HepG2 (cell line): ENCODE measurements around the gene SMIM28. TPM values are rescaled to one million over a fixed set of nuclear protein-coding genes. Genes with fewer than 3 reads are reported as not detected.
A peak's percentile ranks its signal among the peaks of the same experiment; 100 is the strongest.

Experiments used
- ATAC-seq: fragments of 200-7000 bp; cut with Tn5 transposase; 3 replicates; pipeline ENCODE4 v1.9.1; 2020; ENCODE audit warnings: mild to moderate bottlenecking, moderate library complexity
- BruUV-seq: library from RNA; stranded (reverse); fragments of 400-500 nt; replicated peaks from 2 replicates; lab custom pipeline; 2021; lab: Mats Ljungman, UMichigan
- CTCF ChIA-PET: fragments of 300-600 bp; formaldehyde crosslinking; extraction: SDS; loops from one replicate; lab custom pipeline; 2021; ENCODE audit warnings: low total read pairs, inconsistent platforms, low intra/inter-chr PET ratio; lab: Yijun Ruan, JAX
- POLR2A ChIA-PET: fragments of 350-600 bp; sonication (Branson Sonifier 250); formaldehyde crosslinking; loops from one replicate; lab custom pipeline; 2020; ENCODE audit warnings: antibody characterized with exemption, inconsistent platforms; lab: Yijun Ruan, JAX
- DNase-seq: peaks from one replicate; pipeline ENCODE4 v3.0.0-alpha.2; 2015; ENCODE audit warnings: low spot score
- FAIRE-seq: peaks from 3 replicates; lab custom pipeline; 2011; peaks lifted over from hg19 to GRCh38; lab: Jason Lieb, UNC
- H2AFZ ChIP-seq: one replicate; pipeline ENCODE4 v1.6.1; 2011; ENCODE audit warnings: low read length, inconsistent platforms
- H3K27ac ChIP-seq: fragments of 300-600 bp; 3 replicates; pipeline ENCODE4 v1.8.0; 2011; ENCODE audit warnings: mixed run types, mild to moderate bottlenecking, mixed read lengths, low read length, inconsistent platforms; ENCODE audit not compliant: insufficient read depth; ENCODE audit errors: extremely low read length
- H3K27me3 ChIP-seq, 2 experiments: fragments of 200-600 bp in 1 of 2; 2 replicates in 1 of 2; 3 replicates in 1 of 2; pipeline versions ENCODE4 v1.6.0 to v1.8.0; 2011; ENCODE audit warnings: low read length in 2 of 2, mild to moderate bottlenecking in 2 of 2, moderate library complexity in 2 of 2, inconsistent platforms in 1 of 2; ENCODE audit not compliant: insufficient read depth in 2 of 2, control insufficient read depth in 1 of 2
- H3K36me3 ChIP-seq, 2 experiments: fragments of 200-600 bp in 1 of 2; replicated peaks in 1 of 2; 2 replicates in 1 of 2; 3 replicates in 1 of 2; pipeline versions ENCODE4 v1.5.1 to v1.8.0; 2011; ENCODE audit warnings: low read length in 2 of 2, inconsistent platforms in 1 of 2; ENCODE audit not compliant: insufficient read depth in 2 of 2, control insufficient read depth in 1 of 2
- H3K4me1 ChIP-seq: 2 replicates; pipeline ENCODE4 v1.5.1; 2012; ENCODE audit warnings: low read length, inconsistent platforms; ENCODE audit not compliant: insufficient read depth
- H3K4me2 ChIP-seq: 2 replicates; pipeline ENCODE4 v1.6.0; 2011; ENCODE audit warnings: low read depth, low read length, inconsistent platforms
- H3K4me3 ChIP-seq, 3 experiments: fragments of 200-600 bp in 1 of 3; sonication (generic), shearing (Covaris generic) in 1 of 3; replicated peaks in 1 of 3; 2 replicates each; pipeline ENCODE4 v1.5.1; 2011 to 2016; ENCODE audit warnings: low read length in 3 of 3, inconsistent platforms in 2 of 3, low read depth in 2 of 3, mild to moderate bottlenecking in 2 of 3, control low read depth in 1 of 3, mixed read lengths in 1 of 3; ENCODE audit not compliant: insufficient read depth in 1 of 3
- H3K79me2 ChIP-seq: one replicate; pipeline ENCODE4 v1.6.1; 2011; ENCODE audit warnings: low read length, inconsistent platforms; ENCODE audit not compliant: insufficient read depth
- H3K9ac ChIP-seq: 2 replicates; pipeline ENCODE4 v1.6.0; 2011; ENCODE audit warnings: mild to moderate bottlenecking, low read depth, low read length, inconsistent platforms; ENCODE audit not compliant: insufficient read depth
- H3K9me3 ChIP-seq: 2 replicates; pipeline ENCODE4 v1.5.1; 2012; ENCODE audit warnings: mild to moderate bottlenecking, low read length
- H4K20me1 ChIP-seq: 2 replicates; pipeline ENCODE4 v1.6.0; 2011; ENCODE audit warnings: inconsistent platforms, mild to moderate bottlenecking, low read length, moderate library complexity; ENCODE audit not compliant: insufficient read depth
- IRF2 ChIP-seq: IDR thresholded peaks from 2 replicates; pipeline ENCODE4 v1.6.1; 2018; ENCODE audit warnings: missing genetic modification reagents, missing compliant biosample characterization
- NCOA5 ChIP-seq: sonication (generic); formaldehyde crosslinking; IDR thresholded peaks from 2 replicates; pipeline ENCODE4 v1.4.0; 2020; ENCODE audit warnings: missing genetic modification reagents
- PPARG ChIP-seq: conservative IDR thresholded peaks from 2 replicates; pipeline ENCODE4 v1.6.1; 2016; ENCODE audit warnings: missing biosample characterization, missing genetic modification reagents
- TSC22D2 ChIP-seq: sonication (generic); formaldehyde crosslinking; IDR thresholded peaks from 2 replicates; pipeline ENCODE4 v1.5.1; 2020; ENCODE audit warnings: missing genetic modification reagents, mild to moderate bottlenecking, borderline replicate concordance
- ZBTB7A ChIP-seq: sonication (generic); formaldehyde crosslinking; IDR thresholded peaks from 2 replicates; pipeline ENCODE4 v1.8.0; 2022; ENCODE audit warnings: mild to moderate bottlenecking, missing genetic modification reagents
- ZNF232 ChIP-seq: sonication (generic); formaldehyde crosslinking; IDR thresholded peaks from 2 replicates; pipeline ENCODE4 v1.4.0; 2020; ENCODE audit warnings: missing genetic modification reagents, borderline replicate concordance
- WGBS: methylation state at CpG from one replicate; pipeline ENCODE4 v1.1.6; 2017; ENCODE audit warnings: low lambda C conversion rate; 5-methylcytosine and 5-hydroxymethylcytosine counted together
- in situ Hi-C: cut with HindIII; loops from 2 replicates; pipeline ENCODE4 v1.10.0; 2017; ENCODE audit warnings: low pct_unique_long_range_greater_than_20kb; ENCODE audit not compliant: extremely low pct_ligation_motif_present
- intact Hi-C: fragments of 100-400 bp; cut with micrococcal nuclease; formaldehyde crosslinking; loops from one replicate; pipeline ENCODE4 v1.10.0; 2022; ENCODE audit not compliant: unreplicated experiment
- polyA plus RNA-seq, 8 experiments: library from polyadenylated mRNA; depleted of rRNA in 3 of 8; stranded (reverse) in 7 of 8; unstranded in 1 of 8; fragments of >200 nt; fragmentation: Illumina TruSeq in 4 of 8; extraction: Trizol in 4 of 8; gene quantifications; 2 replicates each; pipeline versions ENCODE4 v1.2.1 to v1.2.3, GENCODE V29; 2011 to 2016; ENCODE audit warnings: low read depth in 4 of 8, missing spikeins in 1 of 8, mixed read lengths in 1 of 8; ENCODE audit not compliant: insufficient read depth in 1 of 8
- total RNA-seq, 5 experiments: library from RNA; depleted of rRNA; stranded (reverse); fragments of >200 nt; fragmentation: Illumina TruSeq; extraction: Trizol; gene quantifications; 2 replicates each; pipeline ENCODE4 v1.2.3, GENCODE V29; 2016; ENCODE audit warnings: low read depth in 1 of 5
- TF ChIP-seq, protein P1 (sequence below), 2 experiments: sonication (generic) in 1 of 2; formaldehyde crosslinking in 1 of 2; IDR thresholded peaks; 2 replicates each; pipeline versions ENCODE4 v1.4.0 to v1.6.1; 2018 to 2020; ENCODE audit warnings: missing genetic modification reagents in 2 of 2, borderline replicate concordance in 1 of 2, low read depth in 1 of 2, mild to moderate bottlenecking in 1 of 2, missing biosample characterization in 1 of 2
- TF ChIP-seq, protein P2 (sequence below): sonication (generic); formaldehyde crosslinking; IDR thresholded peaks from 2 replicates; pipeline ENCODE4 v1.5.1; 2020; ENCODE audit warnings: mild to moderate bottlenecking, missing genetic modification reagents, borderline replicate concordance
- TF ChIP-seq, protein P3 (sequence below): sonication (generic); formaldehyde crosslinking; IDR thresholded peaks from 2 replicates; pipeline ENCODE4 v1.5.0; 2020; ENCODE audit warnings: mild to moderate bottlenecking, missing genetic modification reagents, borderline replicate concordance

The SMIM28 gene
- total and polyA plus RNA-seq, 2 of the 13 experiments (the other 11 are each of a cell fraction or from before 2014, with no cell fraction given): not detected

DNA sequence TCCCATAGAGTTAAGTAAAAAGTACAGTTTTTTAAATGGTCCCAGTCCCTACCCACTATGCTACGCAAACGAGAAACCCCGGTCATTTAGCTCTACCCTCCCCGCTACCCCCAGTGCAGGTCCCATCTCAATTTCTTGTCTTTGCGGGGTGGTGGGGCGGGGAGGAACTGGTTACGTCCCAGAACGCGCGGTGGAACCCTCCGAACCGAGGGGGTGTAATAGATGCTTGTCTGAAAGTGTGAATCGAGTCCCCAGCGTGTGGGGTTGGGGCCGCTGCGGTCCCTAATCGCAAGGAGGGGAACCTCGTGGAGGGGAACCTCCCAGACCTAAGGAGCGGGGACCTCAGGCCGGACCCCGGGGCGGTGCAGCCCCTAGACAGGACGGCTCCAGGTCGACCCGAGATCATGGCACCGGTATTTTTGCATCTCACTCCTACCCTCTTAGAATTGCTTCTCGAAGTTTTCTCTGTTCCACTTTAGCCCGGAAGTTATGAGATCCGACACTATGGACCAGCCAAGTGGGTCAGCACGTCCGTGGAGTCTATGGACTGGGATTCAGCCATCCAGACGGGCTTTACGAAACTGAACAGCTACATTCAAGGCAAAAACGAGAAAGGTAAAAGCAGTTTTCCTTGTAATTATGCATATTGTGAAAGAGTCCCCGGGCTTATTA, 27.1 kb downstream of the SMIM28 start:
- intact Hi-C loops: loop anchor here (2.0 to 5.0 kb wide), 2 partner anchors 118 to 298 kb away; partner anchors contain the start of gene PERP
- POLR2A ChIA-PET: interaction anchor here (0.6 to 1.9 kb wide), 7 partner anchors 10 to 318 kb away, joined by 3 to 6 read pairs (median 3); no protein-coding TSS in a partner anchor
- H3K9ac ChIP-seq: peak overlapping the region; percentile 84
- peak overlapping the region; percentile 55 for H3K27ac ChIP-seq
- DNase-seq (no peak), FAIRE-seq (no peak), ATAC-seq (peak; percentile 11)
- in situ Hi-C loops: loop anchor here (10.0 kb wide), 1 partner anchor 290 kb away; no protein-coding TSS in a partner anchor
- TSS peak; percentile 55 for BruUV-seq
- peak overlapping the region; percentile 13 for H2AFZ ChIP-seq
- H3K4me1 ChIP-seq: peaks cover 21% of the 10 kb centered on the region
- no peaks in the 10 kb centered on the region for H4K20me1 ChIP-seq
- CTCF ChIA-PET: interaction anchor here (1.2 to 2.2 kb wide), 4 partner anchors 104 to 296 kb away, joined by 4 to 10 read pairs (median 6); no protein-coding TSS in a partner anchor
- WGBS: 3% methylated on average over 35 of the region's 35 CpGs
- H3K4me2 ChIP-seq: peak overlapping the region; percentile 91
- H3K4me3 ChIP-seq: peak overlapping the region; percentile 73 to 89 (median 84)
- peaks cover 8% of the 10 kb centered on the region for H3K79me2 ChIP-seq
- H3K27me3 ChIP-seq: no peaks in the 10 kb centered on the region; a peak in 2 of 5 replicates
- H3K36me3 ChIP-seq: peaks cover 15 to 39% of the 10 kb centered on the region in 2 experiments
- H3K9me3 ChIP-seq: no peaks in the 10 kb centered on the region
- no peak for TF ChIP-seq TSC22D2 (CRISPR knock-in tag)
- no peak for TF ChIP-seq ZNF232
- TF ChIP-seq ZBTB7A (CRISPR knock-in tag): no peak
- TF ChIP-seq NCOA5 (CRISPR knock-in tag): no peak
- TF ChIP-seq, protein P1, sequence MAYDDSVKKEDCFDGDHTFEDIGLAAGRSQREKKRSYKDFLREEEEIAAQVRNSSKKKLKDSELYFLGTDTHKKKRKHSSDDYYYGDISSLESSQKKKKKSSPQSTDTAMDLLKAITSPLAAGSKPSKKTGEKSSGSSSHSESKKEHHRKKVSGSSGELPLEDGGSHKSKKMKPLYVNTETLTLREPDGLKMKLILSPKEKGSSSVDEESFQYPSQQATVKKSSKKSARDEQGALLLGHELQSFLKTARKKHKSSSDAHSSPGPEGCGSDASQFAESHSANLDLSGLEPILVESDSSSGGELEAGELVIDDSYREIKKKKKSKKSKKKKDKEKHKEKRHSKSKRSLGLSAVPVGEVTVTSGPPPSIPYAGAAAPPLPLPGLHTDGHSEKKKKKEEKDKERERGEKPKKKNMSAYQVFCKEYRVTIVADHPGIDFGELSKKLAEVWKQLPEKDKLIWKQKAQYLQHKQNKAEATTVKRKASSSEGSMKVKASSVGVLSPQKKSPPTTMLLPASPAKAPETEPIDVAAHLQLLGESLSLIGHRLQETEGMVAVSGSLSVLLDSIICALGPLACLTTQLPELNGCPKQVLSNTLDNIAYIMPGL (CRISPR knock-in tag; IDR thresholded peaks at IDR 0.05; ENCODE audit: borderline replicate concordance in 1 of 2, low read depth in 1 of 2): peak in 1 of 2 experiments; percentile 53; a peak in 1 of 4 replicates
- TF ChIP-seq PPARG: no peak
- no peak for TF ChIP-seq IRF2 (CRISPR knock-in tag)
- TF ChIP-seq, protein P2, sequence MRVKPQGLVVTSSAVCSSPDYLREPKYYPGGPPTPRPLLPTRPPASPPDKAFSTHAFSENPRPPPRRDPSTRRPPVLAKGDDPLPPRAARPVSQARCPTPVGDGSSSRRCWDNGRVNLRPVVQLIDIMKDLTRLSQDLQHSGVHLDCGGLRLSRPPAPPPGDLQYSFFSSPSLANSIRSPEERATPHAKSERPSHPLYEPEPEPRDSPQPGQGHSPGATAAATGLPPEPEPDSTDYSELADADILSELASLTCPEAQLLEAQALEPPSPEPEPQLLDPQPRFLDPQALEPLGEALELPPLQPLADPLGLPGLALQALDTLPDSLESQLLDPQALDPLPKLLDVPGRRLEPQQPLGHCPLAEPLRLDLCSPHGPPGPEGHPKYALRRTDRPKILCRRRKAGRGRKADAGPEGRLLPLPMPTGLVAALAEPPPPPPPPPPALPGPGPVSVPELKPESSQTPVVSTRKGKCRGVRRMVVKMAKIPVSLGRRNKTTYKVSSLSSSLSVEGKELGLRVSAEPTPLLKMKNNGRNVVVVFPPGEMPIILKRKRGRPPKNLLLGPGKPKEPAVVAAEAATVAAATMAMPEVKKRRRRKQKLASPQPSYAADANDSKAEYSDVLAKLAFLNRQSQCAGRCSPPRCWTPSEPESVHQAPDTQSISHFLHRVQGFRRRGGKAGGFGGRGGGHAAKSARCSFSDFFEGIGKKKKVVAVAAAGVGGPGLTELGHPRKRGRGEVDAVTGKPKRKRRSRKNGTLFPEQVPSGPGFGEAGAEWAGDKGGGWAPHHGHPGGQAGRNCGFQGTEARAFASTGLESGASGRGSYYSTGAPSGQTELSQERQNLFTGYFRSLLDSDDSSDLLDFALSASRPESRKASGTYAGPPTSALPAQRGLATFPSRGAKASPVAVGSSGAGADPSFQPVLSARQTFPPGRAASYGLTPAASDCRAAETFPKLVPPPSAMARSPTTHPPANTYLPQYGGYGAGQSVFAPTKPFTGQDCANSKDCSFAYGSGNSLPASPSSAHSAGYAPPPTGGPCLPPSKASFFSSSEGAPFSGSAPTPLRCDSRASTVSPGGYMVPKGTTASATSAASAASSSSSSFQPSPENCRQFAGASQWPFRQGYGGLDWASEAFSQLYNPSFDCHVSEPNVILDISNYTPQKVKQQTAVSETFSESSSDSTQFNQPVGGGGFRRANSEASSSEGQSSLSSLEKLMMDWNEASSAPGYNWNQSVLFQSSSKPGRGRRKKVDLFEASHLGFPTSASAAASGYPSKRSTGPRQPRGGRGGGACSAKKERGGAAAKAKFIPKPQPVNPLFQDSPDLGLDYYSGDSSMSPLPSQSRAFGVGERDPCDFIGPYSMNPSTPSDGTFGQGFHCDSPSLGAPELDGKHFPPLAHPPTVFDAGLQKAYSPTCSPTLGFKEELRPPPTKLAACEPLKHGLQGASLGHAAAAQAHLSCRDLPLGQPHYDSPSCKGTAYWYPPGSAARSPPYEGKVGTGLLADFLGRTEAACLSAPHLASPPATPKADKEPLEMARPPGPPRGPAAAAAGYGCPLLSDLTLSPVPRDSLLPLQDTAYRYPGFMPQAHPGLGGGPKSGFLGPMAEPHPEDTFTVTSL (CRISPR knock-in tag): no peak
- TF ChIP-seq, protein P3, sequence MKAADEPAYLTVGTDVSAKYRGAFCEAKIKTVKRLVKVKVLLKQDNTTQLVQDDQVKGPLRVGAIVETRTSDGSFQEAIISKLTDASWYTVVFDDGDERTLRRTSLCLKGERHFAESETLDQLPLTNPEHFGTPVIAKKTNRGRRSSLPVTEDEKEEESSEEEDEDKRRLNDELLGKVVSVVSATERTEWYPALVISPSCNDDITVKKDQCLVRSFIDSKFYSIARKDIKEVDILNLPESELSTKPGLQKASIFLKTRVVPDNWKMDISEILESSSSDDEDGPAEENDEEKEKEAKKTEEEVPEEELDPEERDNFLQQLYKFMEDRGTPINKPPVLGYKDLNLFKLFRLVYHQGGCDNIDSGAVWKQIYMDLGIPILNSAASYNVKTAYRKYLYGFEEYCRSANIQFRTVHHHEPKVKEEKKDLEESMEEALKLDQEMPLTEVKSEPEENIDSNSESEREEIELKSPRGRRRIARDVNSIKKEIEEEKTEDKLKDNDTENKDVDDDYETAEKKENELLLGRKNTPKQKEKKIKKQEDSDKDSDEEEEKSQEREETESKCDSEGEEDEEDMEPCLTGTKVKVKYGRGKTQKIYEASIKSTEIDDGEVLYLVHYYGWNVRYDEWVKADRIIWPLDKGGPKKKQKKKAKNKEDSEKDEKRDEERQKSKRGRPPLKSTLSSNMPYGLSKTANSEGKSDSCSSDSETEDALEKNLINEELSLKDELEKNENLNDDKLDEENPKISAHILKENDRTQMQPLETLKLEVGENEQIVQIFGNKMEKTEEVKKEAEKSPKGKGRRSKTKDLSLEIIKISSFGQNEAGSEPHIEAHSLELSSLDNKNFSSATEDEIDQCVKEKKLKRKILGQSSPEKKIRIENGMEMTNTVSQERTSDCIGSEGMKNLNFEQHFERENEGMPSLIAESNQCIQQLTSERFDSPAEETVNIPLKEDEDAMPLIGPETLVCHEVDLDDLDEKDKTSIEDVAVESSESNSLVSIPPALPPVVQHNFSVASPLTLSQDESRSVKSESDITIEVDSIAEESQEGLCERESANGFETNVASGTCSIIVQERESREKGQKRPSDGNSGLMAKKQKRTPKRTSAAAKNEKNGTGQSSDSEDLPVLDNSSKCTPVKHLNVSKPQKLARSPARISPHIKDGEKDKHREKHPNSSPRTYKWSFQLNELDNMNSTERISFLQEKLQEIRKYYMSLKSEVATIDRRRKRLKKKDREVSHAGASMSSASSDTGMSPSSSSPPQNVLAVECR (CRISPR knock-in tag): no peak
